SH-SY5Y (cell line): ENCODE measurements around the gene ASIC1.

Experiments used
- GATA2 ChIP-seq: IDR thresholded peaks from 2 replicates; pipeline ENCODE4 v1.6.1; 2011; ENCODE audit warnings: mild to moderate bottlenecking, low read depth, low read length
- GATA3 ChIP-seq: IDR thresholded peaks from 2 replicates; pipeline ENCODE4 v1.6.1; 2011; ENCODE audit warnings: low read depth, mild to moderate bottlenecking, low read length, moderate library complexity

- TF ChIP-seq GATA3 (no peak), GATA2 (no peak)
Observed at GRCh38 chr12:50013361-50014147, 43.8 kb upstream of the ASIC1 start.
